WTC11 (cell line): ENCODE results near the gene ABL1. TPM values are rescaled to one million over a fixed set of nuclear protein-coding genes. Genes with fewer than 3 reads are reported as not detected.

Source experiments
- ATAC-seq: fragments of 200-7000 bp; cut with Tn5 transposase; 2 replicates; pipeline ENCODE4 v1.10.0; 2021; ENCODE audit warnings: mild to moderate bottlenecking, moderate library complexity
- CTCF ChIA-PET: fragments of 300-600 bp; sonication (Branson Sonifier 250); formaldehyde crosslinking; loops from one replicate; lab custom pipeline; 2021; ENCODE audit warnings: antibody characterized with exemption; lab: Charles Lee
- POLR2A ChIA-PET: fragments of 350-600 bp; sonication (Branson Sonifier 250); formaldehyde crosslinking; loops from one replicate; lab custom pipeline; 2021; ENCODE audit warnings: antibody characterized with exemption; lab: Charles Lee
- DNase-seq: peaks from one replicate; pipeline ENCODE4 v3.0.0; 2021; ENCODE audit warnings: low spot score
- H3K27ac Mint-ChIP-seq: 2 replicates; pipeline ENCODE4 v1.8.0; 2021; ENCODE audit warnings: mixed read lengths
- H3K27me3 Mint-ChIP-seq: 2 replicates; pipeline ENCODE4 v1.8.0; 2021; ENCODE audit warnings: low read depth, mild to moderate bottlenecking, moderate library complexity, mixed read lengths
- H3K36me3 Mint-ChIP-seq: 2 replicates; pipeline ENCODE4 v1.8.0; 2021; ENCODE audit warnings: mixed read lengths
- H3K4me1 Mint-ChIP-seq: 2 replicates; pipeline ENCODE4 v1.8.0; 2022; ENCODE audit warnings: mixed read lengths
- H3K4me3 Mint-ChIP-seq: 2 replicates; pipeline ENCODE4 v1.8.0; 2021; ENCODE audit warnings: mild to moderate bottlenecking, moderate library complexity, mixed read lengths
- H3K9me3 Mint-ChIP-seq: 2 replicates; pipeline ENCODE4 v1.8.0; 2021; ENCODE audit warnings: mixed read lengths
- GABPB1 ChIP-seq: sonication (generic); formaldehyde crosslinking; IDR thresholded peaks from 2 replicates; pipeline ENCODE4 v1.8.1; 2023; ENCODE audit warnings: mild to moderate bottlenecking, missing genetic modification reagents
- NR3C1 ChIP-seq: sonication (generic); formaldehyde crosslinking; conservative IDR thresholded peaks from 2 replicates; pipeline ENCODE4 v1.8.1; 2023; ENCODE audit warnings: low read depth, mild to moderate bottlenecking, missing genetic modification reagents
- PREB ChIP-seq: sonication (generic); formaldehyde crosslinking; IDR thresholded peaks from 2 replicates; pipeline ENCODE4 v1.8.1; 2022; ENCODE audit warnings: mild to moderate bottlenecking, missing genetic modification reagents, moderate library complexity, borderline replicate concordance
- RELA ChIP-seq: sonication (generic); formaldehyde crosslinking; IDR thresholded peaks from 2 replicates; pipeline ENCODE4 v1.8.1; 2022; ENCODE audit warnings: missing genetic modification reagents, mild to moderate bottlenecking, borderline replicate concordance
- SP1 ChIP-seq: sonication (generic); formaldehyde crosslinking; conservative IDR thresholded peaks from 2 replicates; pipeline ENCODE4 v1.8.1; 2022; ENCODE audit warnings: missing genetic modification reagents
- ZBTB21 ChIP-seq: sonication (generic); formaldehyde crosslinking; IDR thresholded peaks from 2 replicates; pipeline ENCODE4 v1.8.1; 2023; ENCODE audit warnings: mild to moderate bottlenecking, missing genetic modification reagents, borderline replicate concordance
- ZNF416 ChIP-seq: fragments of 250-450 bp; sonication (Bioruptor Pico); IDR thresholded peaks from 2 replicates; pipeline ENCODE4 v1.9.0; 2021; ENCODE audit warnings: mild to moderate bottlenecking, inconsistent platforms
- ZNF423 ChIP-seq: fragments of 250-450 bp; sonication (Bioruptor Pico); IDR thresholded peaks from 2 replicates; pipeline ENCODE4 v2.1.2; 2022; ENCODE audit warnings: mild to moderate bottlenecking, moderate library complexity
- ZNF532 ChIP-seq: fragments of 250-450 bp; sonication (Bioruptor Pico); IDR thresholded peaks from 2 replicates; pipeline ENCODE4 v1.9.0; 2021; ENCODE audit warnings: mild to moderate bottlenecking, borderline replicate concordance
- total RNA-seq: library from RNA; stranded (reverse); gene quantifications from 3 replicates; pipeline ENCODE4 v1.2.3, GENCODE V29; 2021
- TF ChIP-seq, protein P1 (sequence below): sonication (generic); formaldehyde crosslinking; IDR thresholded peaks from 2 replicates; pipeline ENCODE4 v1.8.0; 2023; ENCODE audit warnings: mild to moderate bottlenecking, missing genetic modification reagents
- TF ChIP-seq, protein P2 (sequence below): sonication (generic); formaldehyde crosslinking; IDR thresholded peaks from 2 replicates; pipeline ENCODE4 v1.8.0; 2023; ENCODE audit warnings: missing genetic modification reagents
- TF ChIP-seq, protein P3 (sequence below): fragments of 250-450 bp; sonication (Bioruptor Pico); IDR thresholded peaks from 2 replicates; pipeline ENCODE4 v1.9.0; 2021; ENCODE audit warnings: moderate library complexity, mild to moderate bottlenecking, inconsistent platforms, borderline replicate concordance
- TF ChIP-seq, protein P4 (sequence below): sonication (generic); formaldehyde crosslinking; IDR thresholded peaks from 2 replicates; pipeline ENCODE4 v1.8.1; 2022; ENCODE audit warnings: missing genetic modification reagents, borderline replicate concordance

The ABL1 gene
- total RNA-seq, 1 experiment from 2014 or later, result 104 TPM

DNA sequence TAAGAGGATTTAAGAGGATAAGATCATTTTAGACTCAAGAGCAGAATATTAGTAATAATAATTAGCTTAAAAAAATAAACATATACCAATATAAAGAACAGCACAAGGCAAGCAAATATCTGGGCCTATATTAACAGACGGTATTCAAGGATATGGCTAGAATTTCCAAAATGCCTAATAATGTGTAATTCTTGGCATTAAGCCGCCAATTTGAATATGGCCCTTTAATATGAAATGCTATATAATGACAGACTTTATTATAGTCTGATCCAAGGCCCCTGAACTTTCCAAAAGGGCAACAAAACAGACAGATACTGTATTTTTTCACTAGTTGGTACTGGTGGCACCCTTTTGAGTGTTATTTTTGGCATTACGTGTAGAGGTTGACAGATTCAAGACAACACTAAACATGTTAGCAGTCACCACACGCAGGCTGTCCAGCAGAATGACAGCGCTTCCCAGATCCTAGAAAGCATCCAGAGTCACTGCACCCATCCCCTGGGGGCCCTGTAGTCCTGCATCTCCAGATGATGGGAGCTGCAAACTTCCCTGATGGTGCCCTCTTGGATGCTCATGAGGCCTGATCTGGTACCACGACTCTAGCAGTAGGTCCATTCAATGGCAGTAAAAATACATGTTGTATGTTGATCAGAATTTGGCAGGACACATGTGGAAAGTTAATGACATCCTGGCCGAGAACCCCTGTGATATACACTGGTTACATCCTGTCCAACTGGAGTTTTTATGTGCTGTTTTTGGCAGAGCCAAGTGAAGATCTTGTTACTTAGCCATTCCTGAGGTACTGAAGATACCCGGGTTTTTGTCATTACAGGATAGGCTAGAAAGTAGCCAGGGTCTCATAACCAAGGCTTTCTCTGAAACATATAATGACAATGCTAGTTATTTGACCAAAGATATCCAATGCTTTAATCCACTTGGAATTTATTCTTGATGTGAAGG is 1.7 kb upstream of the ABL1 start:
- Mint-ChIP-seq H3K27me3 (no peaks in the 10 kb centered on the region), H3K9me3 (peaks cover 8% of the 10 kb centered on the region), H3K4me1 (peaks cover 51% of the 10 kb centered on the region), H3K27ac (no peak overlapping the region), H3K4me3 (peak overlapping the region; percentile 85), H3K36me3 (peaks cover 9% of the 10 kb centered on the region)
- ChIA-PET CTCF (no interaction called here), POLR2A (no interaction called here)
- no peak for DNase-seq
- ATAC-seq, result no peak
- TF ChIP-seq RELA (CRISPR knock-in tag) (no peak), GABPB1 (no peak), NR3C1 (CRISPR knock-in tag) (no peak), ZBTB21 (CRISPR knock-in tag) (no peak), PREB (CRISPR knock-in tag) (no peak), ZNF423 (no peak), ZNF532 (no peak), ZNF416 (no peak), SP1 (CRISPR knock-in tag) (no peak)
- TF ChIP-seq, protein P1, sequence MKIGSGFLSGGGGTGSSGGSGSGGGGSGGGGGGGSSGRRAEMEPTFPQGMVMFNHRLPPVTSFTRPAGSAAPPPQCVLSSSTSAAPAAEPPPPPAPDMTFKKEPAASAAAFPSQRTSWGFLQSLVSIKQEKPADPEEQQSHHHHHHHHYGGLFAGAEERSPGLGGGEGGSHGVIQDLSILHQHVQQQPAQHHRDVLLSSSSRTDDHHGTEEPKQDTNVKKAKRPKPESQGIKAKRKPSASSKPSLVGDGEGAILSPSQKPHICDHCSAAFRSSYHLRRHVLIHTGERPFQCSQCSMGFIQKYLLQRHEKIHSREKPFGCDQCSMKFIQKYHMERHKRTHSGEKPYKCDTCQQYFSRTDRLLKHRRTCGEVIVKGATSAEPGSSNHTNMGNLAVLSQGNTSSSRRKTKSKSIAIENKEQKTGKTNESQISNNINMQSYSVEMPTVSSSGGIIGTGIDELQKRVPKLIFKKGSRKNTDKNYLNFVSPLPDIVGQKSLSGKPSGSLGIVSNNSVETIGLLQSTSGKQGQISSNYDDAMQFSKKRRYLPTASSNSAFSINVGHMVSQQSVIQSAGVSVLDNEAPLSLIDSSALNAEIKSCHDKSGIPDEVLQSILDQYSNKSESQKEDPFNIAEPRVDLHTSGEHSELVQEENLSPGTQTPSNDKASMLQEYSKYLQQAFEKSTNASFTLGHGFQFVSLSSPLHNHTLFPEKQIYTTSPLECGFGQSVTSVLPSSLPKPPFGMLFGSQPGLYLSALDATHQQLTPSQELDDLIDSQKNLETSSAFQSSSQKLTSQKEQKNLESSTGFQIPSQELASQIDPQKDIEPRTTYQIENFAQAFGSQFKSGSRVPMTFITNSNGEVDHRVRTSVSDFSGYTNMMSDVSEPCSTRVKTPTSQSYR, result no peak
- TF ChIP-seq, protein P2, sequence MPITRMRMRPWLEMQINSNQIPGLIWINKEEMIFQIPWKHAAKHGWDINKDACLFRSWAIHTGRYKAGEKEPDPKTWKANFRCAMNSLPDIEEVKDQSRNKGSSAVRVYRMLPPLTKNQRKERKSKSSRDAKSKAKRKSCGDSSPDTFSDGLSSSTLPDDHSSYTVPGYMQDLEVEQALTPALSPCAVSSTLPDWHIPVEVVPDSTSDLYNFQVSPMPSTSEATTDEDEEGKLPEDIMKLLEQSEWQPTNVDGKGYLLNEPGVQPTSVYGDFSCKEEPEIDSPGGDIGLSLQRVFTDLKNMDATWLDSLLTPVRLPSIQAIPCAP (CRISPR knock-in tag), result no peak

DNA sequence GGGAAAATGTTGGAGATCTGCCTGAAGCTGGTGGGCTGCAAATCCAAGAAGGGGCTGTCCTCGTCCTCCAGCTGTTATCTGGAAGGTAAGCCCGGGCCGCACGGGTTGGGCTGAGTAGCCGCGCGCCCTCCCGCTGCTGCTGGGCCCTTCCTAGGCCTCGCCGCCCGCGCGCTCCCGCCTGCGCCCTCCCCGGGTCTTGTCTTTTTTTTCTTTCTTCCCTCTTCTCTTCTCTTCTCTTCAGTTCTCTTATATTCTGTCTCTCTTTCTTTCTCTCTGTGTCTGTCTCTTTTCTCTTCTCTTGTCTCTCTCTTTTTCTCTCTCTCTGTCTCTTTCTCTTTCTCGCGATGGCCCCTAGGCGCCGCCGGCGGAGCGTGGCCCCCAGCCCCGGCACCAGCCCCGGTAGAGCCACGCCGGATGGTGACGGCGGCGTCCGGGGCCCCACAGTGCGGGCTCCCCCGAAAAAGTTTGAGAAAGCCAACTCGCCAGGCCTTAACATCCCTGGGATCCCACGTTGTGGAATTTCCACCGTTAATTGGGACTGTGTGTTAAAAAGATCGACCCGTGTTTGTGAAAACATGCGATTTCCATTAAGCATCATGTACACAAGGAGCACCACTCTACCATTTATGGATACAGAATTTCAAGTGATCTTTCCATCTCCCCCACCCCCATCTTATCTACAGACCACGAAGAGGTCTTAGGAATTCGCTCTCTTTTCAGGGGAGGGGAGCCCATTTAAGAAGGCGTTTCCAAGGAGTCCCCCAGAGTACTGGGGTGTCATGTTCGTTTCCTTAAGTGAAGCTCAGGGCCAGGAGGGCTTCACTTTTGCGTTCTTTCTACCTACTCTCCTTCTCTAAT is 616 bp downstream of the ABL1 start:
- Mint-ChIP-seq H3K27ac (peak overlapping the region; percentile 94), H3K36me3 (no peaks in the 10 kb centered on the region), H3K4me1 (peaks cover 63% of the 10 kb centered on the region), H3K27me3 (no peaks in the 10 kb centered on the region), H3K4me3 (peak overlapping the region; percentile 88), H3K9me3 (no peaks in the 10 kb centered on the region)
- DNase-seq, result peak; percentile 67
- ChIA-PET POLR2A (interaction anchor here (0.6 to 2.0 kb wide), 4 partner anchors 10 to 1233 kb away, joined by 3 to 12 read pairs (median 4); no protein-coding TSS in a partner anchor), CTCF (interaction anchor here (1.0 to 1.3 kb wide), 3 partner anchors 30 to 64 kb away, joined by 3 to 5 read pairs (median 3); no protein-coding TSS in a partner anchor)
- ATAC-seq, result peak; percentile 36
- TF ChIP-seq, protein P3, sequence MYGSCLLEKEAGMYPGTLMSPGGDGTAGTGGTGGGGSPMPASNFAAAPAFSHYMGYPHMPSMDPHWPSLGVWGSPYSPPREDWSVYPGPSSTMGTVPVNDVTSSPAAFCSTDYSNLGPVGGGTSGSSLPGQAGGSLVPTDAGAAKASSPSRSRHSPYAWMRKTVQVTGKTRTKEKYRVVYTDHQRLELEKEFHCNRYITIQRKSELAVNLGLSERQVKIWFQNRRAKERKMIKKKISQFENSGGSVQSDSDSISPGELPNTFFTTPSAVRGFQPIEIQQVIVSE (CRISPR knock-in tag), result no peak
- no peak for TF ChIP-seq NR3C1 (CRISPR knock-in tag)
- TF ChIP-seq, protein P4, sequence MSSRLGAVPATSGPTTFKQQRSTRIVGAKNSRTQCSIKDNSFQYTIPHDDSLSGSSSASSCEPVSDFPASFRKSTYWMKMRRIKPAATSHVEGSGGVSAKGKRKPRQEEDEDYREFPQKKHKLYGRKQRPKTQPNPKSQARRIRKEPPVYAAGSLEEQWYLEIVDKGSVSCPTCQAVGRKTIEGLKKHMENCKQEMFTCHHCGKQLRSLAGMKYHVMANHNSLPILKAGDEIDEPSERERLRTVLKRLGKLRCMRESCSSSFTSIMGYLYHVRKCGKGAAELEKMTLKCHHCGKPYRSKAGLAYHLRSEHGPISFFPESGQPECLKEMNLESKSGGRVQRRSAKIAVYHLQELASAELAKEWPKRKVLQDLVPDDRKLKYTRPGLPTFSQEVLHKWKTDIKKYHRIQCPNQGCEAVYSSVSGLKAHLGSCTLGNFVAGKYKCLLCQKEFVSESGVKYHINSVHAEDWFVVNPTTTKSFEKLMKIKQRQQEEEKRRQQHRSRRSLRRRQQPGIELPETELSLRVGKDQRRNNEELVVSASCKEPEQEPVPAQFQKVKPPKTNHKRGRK (CRISPR knock-in tag), result 0 out of 2 replicates have a peak, but pooled peaks have one; percentile 58
- TF ChIP-seq ZNF532, result no peak
- 0 out of 2 replicates have a peak, but pooled peaks have one; percentile 13 for TF ChIP-seq SP1 (CRISPR knock-in tag)
